HG02970 (cell line): ENCODE data around the gene MAP1LC3B.
A peak's percentile ranks its signal among the peaks of the same experiment; 100 is the strongest.
"Not testable (repeated sequence)": the region's sequence is repeated elsewhere in the genome, so short reads cannot be mapped to it uniquely, and the experiment has no call there.

Experiments used
- ATAC-seq: cut with Tn5 transposase; IDR thresholded peaks from one replicate; pipeline ENCODE4 v1.9.1; 2021; ENCODE audit warnings: mild to moderate bottlenecking, moderate library complexity, moderate number of reproducible peaks; ENCODE audit not compliant: unreplicated experiment, low FRiP score

MAP1LC3B gene

GRCh38 chr16:87379312-87379752 is 12.8 kb upstream of the MAP1LC3B start:
- ATAC-seq = not testable (repeated sequence)

GRCh38 chr16:87380403-87380802 is 11.7 kb upstream of the MAP1LC3B start:
- no peak for ATAC-seq

- no peak for ATAC-seq
These were observed 11.3 kb upstream of the MAP1LC3B start for GRCh38 chr16:87380881-87381280.

GRCh38 chr16:87382023-87382785 is 9.9 kb upstream of the MAP1LC3B start:
- no peak for ATAC-seq

- peak; percentile 45 for ATAC-seq
These were observed 8.5 kb upstream of the MAP1LC3B start, which contains the start of gene FBXO31 for GRCh38 chr16:87383505-87384161. Gene FBXO31, minus strand, starts transcription at chr16:87383776. Its CDS starts 32 bp downstream, at chr16:87383744.

- ATAC-seq = peak; percentile 2
These were observed 7.8 kb upstream of the MAP1LC3B start for GRCh38 chr16:87384162-87384874.

GRCh38 chr16:87384875-87385167 is 7.3 kb upstream of the MAP1LC3B start:
- not testable (repeated sequence) for ATAC-seq

GRCh38 chr16:87387942-87388817 is 4.0 kb upstream of the MAP1LC3B start:
- peak; percentile 39 for ATAC-seq

- no peak for ATAC-seq
These were observed 3.4 kb upstream of the MAP1LC3B start for GRCh38 chr16:87388818-87389134.

- ATAC-seq = no peak
These were observed 2.9 kb upstream of the MAP1LC3B start for GRCh38 chr16:87389245-87389644.

GRCh38 chr16:87389914-87390313 is 2.2 kb upstream of the MAP1LC3B start:
- not testable (repeated sequence) for ATAC-seq

- ATAC-seq = no peak
These were observed 1.4 kb upstream of the MAP1LC3B start for GRCh38 chr16:87390641-87391323.

- no peak for ATAC-seq
These were observed 699 bp upstream of the MAP1LC3B start for GRCh38 chr16:87391324-87391949.

GRCh38 chr16:87392821-87393679 is 914 bp downstream of the MAP1LC3B start:
- no peak for ATAC-seq

GRCh38 chr16:87393680-87394055 is 1.5 kb downstream of the MAP1LC3B start:
- no peak for ATAC-seq

GRCh38 chr16:87395181-87395842 is 3.2 kb downstream of the MAP1LC3B start:
- no peak for ATAC-seq

- no peak for ATAC-seq
These were observed 12.9 kb downstream of the MAP1LC3B start for GRCh38 chr16:87404764-87405625.
